Diencephalon (tissue), 1 donor: ENCODE measurements around the gene VEZT. TPM values are rescaled to one million over a fixed set of nuclear protein-coding genes. Genes with fewer than 3 reads are reported as not detected.

Experiments used
- small RNA-seq: library from RNA; depleted of rRNA; stranded (forward); fragments of <200 nt; gene quantifications from one replicate; pipeline ENCODE3, GENCODE V24; 2014
- total RNA-seq: library from RNA; depleted of rRNA; stranded (reverse); fragments of >200 nt; gene quantifications from one replicate; pipeline ENCODE4 v1.2.3, GENCODE V29; 2014

Gene VEZT, protein sequence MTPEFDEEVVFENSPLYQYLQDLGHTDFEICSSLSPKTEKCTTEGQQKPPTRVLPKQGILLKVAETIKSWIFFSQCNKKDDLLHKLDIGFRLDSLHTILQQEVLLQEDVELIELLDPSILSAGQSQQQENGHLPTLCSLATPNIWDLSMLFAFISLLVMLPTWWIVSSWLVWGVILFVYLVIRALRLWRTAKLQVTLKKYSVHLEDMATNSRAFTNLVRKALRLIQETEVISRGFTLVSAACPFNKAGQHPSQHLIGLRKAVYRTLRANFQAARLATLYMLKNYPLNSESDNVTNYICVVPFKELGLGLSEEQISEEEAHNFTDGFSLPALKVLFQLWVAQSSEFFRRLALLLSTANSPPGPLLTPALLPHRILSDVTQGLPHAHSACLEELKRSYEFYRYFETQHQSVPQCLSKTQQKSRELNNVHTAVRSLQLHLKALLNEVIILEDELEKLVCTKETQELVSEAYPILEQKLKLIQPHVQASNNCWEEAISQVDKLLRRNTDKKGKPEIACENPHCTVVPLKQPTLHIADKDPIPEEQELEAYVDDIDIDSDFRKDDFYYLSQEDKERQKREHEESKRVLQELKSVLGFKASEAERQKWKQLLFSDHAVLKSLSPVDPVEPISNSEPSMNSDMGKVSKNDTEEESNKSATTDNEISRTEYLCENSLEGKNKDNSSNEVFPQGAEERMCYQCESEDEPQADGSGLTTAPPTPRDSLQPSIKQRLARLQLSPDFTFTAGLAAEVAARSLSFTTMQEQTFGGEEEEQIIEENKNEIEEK
- total RNA-seq = 212 TPM

DNA sequence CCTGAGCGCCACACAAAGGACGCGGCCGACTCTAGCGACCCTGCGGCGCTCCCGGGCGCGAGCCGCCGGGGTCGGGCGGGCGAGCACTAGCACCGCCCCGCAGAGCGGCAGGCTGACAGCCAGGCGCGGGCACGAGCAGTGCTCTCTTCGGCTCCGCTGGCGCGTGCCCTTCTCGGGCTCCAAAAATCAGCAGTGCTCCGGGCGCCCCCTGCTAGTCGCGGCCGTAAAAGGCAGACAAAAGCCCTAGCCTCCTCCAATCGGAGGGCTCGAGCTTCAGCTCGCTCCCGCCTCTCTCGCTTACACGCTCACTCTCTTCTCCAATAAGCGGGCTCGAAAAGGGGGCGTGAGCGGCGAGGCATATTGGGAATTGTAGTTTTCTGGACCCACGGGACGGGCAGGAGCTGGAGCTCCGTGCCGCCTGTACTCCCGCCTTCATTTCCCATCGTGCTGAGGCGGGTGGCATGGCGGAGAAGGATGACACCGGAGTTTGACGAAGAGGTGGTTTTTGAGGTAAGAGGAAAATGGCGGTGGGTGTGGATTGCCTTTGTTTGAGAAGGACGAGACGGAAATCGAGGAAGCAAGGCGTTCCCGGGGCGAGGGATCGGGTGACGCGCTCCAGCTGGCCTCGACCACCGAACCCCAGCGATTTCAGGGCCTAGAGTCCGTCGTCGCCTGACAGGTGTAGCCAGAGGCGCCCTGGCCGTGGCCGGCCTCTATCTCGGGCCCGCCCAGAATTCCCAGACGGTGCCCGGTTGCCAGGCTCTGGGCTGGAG lies at the start of gene VEZT, which contains the start of gene FGD6:
TSS of gene VEZT (plus strand) at position 431 of the 773 bp plus-strand sequence. CDS start at position 475, 44 bp downstream.
TSS of gene FGD6 (minus strand) at position 91 of the 773 bp plus-strand sequence. CDS start 227 bp downstream, outside the sequence.

Small RNAs within 50 kb of the gene (small RNA-seq; reads per million reads assigned to genes)
- gene MIR331 (9.3 reads per million, percentile 93 among the genes with 10 or more reads in this experiment), gene MIR3685 (0.08 reads per million), gene RF00019 (not detected), gene RNU6-808P (not detected)

Other genes starting within 250 kb of the VEZT start
- 112 TPM for gene NDUFA12, start 214.1 kb upstream of the VEZT start, total RNA-seq
- 50.3 TPM for gene NR2C1, start 144.2 kb upstream of the VEZT start, total RNA-seq
- 17.8 TPM for gene FGD6, start 340 bp upstream of the VEZT start, total RNA-seq